K562 (cell line): Measurements from ENCODE around the gene FAM90A1.
"Not testable (repeated sequence)": the region's sequence is repeated elsewhere in the genome, so short reads cannot be mapped to it uniquely, and the experiment has no call there.

Experiments
- CTCF ChIP-seq, 3 experiments: IDR thresholded peaks in 2 of 3; conservative IDR thresholded peaks in 1 of 3; 2 replicates each; pipeline ENCODE4 v1.5.1; 2011 to 2012; ENCODE audit warnings: low read length in 3 of 3, mild to moderate bottlenecking in 3 of 3, control low read depth in 2 of 3, improper control_type of control experiment in 1 of 3, inconsistent platforms in 1 of 3, low read depth in 1 of 3, mixed read lengths in 1 of 3, moderate library complexity in 1 of 3; ENCODE audit not compliant: insufficient read depth in 2 of 3
- EP300 ChIP-seq: IDR thresholded peaks from 2 replicates; pipeline ENCODE4 v1.6.1; 2012; ENCODE audit warnings: low read length, improper control_type of control experiment
- EZH2 ChIP-seq: IDR thresholded peaks from 2 replicates; pipeline ENCODE4 v1.6.1; 2012; ENCODE audit warnings: low read depth, mild to moderate bottlenecking, inconsistent platforms, low read length, borderline replicate concordance
- FOXM1 ChIP-seq, 2 experiments: fragments of 450-650 bp in 1 of 2; sonication (generic) in 1 of 2; formaldehyde crosslinking in 1 of 2; IDR thresholded peaks; 2 replicates each; pipeline versions ENCODE4 v1.6.1 to v1.9.0; 2017 to 2022; ENCODE audit warnings: low read depth in 2 of 2, mild to moderate bottlenecking in 2 of 2, missing genetic modification reagents in 1 of 2, moderate library complexity in 1 of 2
- GATAD2A ChIP-seq: fragments of 450-650 bp; IDR thresholded peaks from 2 replicates; pipeline ENCODE4 v1.6.1; 2017
- HDAC2 ChIP-seq: fragments of 450-650 bp; IDR thresholded peaks from 2 replicates; pipeline ENCODE4 v1.6.1; 2016; ENCODE audit warnings: mild to moderate bottlenecking
- KDM1A ChIP-seq, 2 experiments: fragments of 450-650 bp; IDR thresholded peaks; 2 replicates each; pipeline ENCODE4 v1.6.1; 2016; ENCODE audit warnings: mild to moderate bottlenecking in 2 of 2
- MAX ChIP-seq: sonication (generic); formaldehyde crosslinking; IDR thresholded peaks from 2 replicates; pipeline ENCODE4 v1.9.0; 2022; ENCODE audit warnings: mild to moderate bottlenecking, missing genetic modification reagents
- NR2C2 ChIP-seq, 2 experiments: fragments of 200-800 bp in 1 of 2; sonication (Bioruptor generic) in 1 of 2; sonication (generic) in 1 of 2; formaldehyde crosslinking in 1 of 2; IDR thresholded peaks; 2 replicates each; pipeline versions ENCODE4 v1.6.1 to v1.8.0; 2016 to 2022; ENCODE audit warnings: mild to moderate bottlenecking in 1 of 2, missing compliant biosample characterization in 1 of 2, missing genetic modification characterization in 1 of 2, missing genetic modification reagents in 1 of 2
- POLR2A ChIP-seq: fragments of 450-650 bp; conservative IDR thresholded peaks from 2 replicates; pipeline ENCODE4 v1.6.1; 2016
- RAD21 ChIP-seq, 2 experiments: fragments of 250-450 bp in 1 of 2; fragments of 450-650 bp in 1 of 2; sonication (Bioruptor Pico) in 1 of 2; formaldehyde crosslinking in 1 of 2; IDR thresholded peaks in 1 of 2; conservative IDR thresholded peaks in 1 of 2; 2 replicates each; pipeline versions ENCODE4 v1.4.0 to v1.8.0; 2020 to 2022; ENCODE audit warnings: mild to moderate bottlenecking in 2 of 2, moderate library complexity in 1 of 2
- ZBTB26 ChIP-seq: fragments of 450-650 bp; formaldehyde crosslinking; IDR thresholded peaks from 2 replicates; pipeline ENCODE4 v1.4.0; 2022; ENCODE audit warnings: missing genetic modification characterization
- ZNF79 ChIP-seq: fragments of 250-450 bp; sonication (Bioruptor Pico); IDR thresholded peaks from 2 replicates; pipeline ENCODE4 v1.4.0; 2020; ENCODE audit warnings: low read depth, mild to moderate bottlenecking, moderate library complexity
- TF ChIP-seq, protein P1 (sequence below): fragments of 450-650 bp; IDR thresholded peaks from 2 replicates; pipeline ENCODE4 v1.7.1; 2018; ENCODE audit warnings: mild to moderate bottlenecking, low read depth; ENCODE audit not compliant: partially characterized antibody

DNA sequence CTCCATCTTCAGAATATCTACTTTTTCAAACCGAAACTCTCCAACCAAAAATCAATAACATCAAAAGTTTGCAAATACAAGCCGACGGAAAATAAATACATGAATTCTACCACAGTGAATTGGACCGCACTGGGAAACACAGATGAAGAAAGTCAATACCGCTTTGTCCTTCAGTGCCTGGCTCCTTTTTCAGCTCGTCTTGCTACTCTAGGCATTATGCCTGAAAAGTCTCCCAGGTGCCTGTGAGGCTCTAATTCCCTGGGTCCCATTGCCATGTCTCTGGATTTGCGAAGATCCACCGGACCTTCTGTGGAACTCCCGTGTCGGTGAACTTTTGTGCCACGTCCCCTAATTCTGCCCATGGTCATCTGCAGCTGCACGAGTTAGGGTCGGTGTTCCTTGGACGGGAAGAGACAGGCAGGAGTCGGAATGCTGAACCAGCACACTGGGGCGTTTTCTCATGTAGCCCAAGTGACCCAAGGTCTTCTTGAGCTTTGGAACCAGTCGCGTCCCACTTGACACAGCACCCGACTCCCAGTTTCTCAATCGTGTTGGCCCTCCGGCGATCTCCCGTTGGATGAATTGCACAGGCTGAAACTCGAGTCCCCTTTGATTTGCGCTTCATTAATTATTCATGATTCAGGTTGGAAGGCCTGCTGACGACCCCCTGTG lies 8.6 kb downstream of the FAM90A1 start:
- not testable (repeated sequence) for TF ChIP-seq FOXM1 (IDR thresholded peaks at IDR 0.05; ENCODE audit: low read depth); FOXM1 (CRISPR knock-in tag; IDR thresholded peaks at IDR 0.05; ENCODE audit: low read depth); MAX (CRISPR knock-in tag); ZBTB26 (CRISPR knock-in tag); CTCF (IDR thresholded peaks at IDR 0.05 in 2 of 3, conservative IDR thresholded peaks at IDR 0.05 in 1 of 3; ENCODE audit: insufficient read depth in 2 of 3, low read depth in 1 of 3, low read length in 3 of 3); NR2C2 (CRISPR knock-in tag; IDR thresholded peaks at IDR 0.05); NR2C2 (tag; IDR thresholded peaks at IDR 0.05); POLR2A; GATAD2A; KDM1A (IDR thresholded peaks at IDR 0.05); ZNF79; EP300; EZH2; HDAC2
- TF ChIP-seq, protein P1, sequence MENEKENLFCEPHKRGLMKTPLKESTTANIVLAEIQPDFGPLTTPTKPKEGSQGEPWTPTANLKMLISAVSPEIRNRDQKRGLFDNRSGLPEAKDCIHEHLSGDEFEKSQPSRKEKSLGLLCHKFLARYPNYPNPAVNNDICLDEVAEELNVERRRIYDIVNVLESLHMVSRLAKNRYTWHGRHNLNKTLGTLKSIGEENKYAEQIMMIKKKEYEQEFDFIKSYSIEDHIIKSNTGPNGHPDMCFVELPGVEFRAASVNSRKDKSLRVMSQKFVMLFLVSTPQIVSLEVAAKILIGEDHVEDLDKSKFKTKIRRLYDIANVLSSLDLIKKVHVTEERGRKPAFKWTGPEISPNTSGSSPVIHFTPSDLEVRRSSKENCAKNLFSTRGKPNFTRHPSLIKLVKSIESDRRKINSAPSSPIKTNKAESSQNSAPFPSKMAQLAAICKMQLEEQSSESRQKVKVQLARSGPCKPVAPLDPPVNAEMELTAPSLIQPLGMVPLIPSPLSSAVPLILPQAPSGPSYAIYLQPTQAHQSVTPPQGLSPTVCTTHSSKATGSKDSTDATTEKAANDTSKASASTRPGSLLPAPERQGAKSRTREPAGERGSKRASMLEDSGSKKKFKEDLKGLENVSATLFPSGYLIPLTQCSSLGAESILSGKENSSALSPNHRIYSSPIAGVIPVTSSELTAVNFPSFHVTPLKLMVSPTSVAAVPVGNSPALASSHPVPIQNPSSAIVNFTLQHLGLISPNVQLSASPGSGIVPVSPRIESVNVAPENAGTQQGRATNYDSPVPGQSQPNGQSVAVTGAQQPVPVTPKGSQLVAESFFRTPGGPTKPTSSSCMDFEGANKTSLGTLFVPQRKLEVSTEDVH, result not testable (repeated sequence)
- TF ChIP-seq RAD21 (CRISPR knock-in tag; conservative IDR thresholded peaks at IDR 0.05 in 1 of 2, IDR thresholded peaks at IDR 0.05 in 1 of 2), result peak in 1 of 2 experiments; percentile 22; a peak in 2 of 4 replicates
